Measurements from ENCODE around the gene SLC12A2.

SLC12A2 gene

GRCh38 chr5:128236334-128236733, 152.8 kb downstream of the SLC12A2 start:
- H4K8ac ChIP-seq (ENCODE audit: low read depth, low read length), result no peak overlapping the region
- no peaks in the 10 kb centered on the region for H3K36me3 ChIP-seq (ENCODE audit: control insufficient read depth, insufficient read depth, low read length)
- H4K5ac ChIP-seq (ENCODE audit: low read length), result no peak overlapping the region
- no peak for DNase-seq
- no peak overlapping the region for H2AK5ac ChIP-seq (ENCODE audit: low read length)
- H2BK5ac ChIP-seq (ENCODE audit: low read length), result no peak overlapping the region
- no peak overlapping the region for H2BK120ac ChIP-seq (ENCODE audit: low read depth, low read length)
- WGBS (ENCODE audit: extremely low coverage, insufficient coverage, low lambda C conversion rate), result no CpG with 5 or more reads among the region's 7 CpGs
- H3K23ac ChIP-seq (ENCODE audit: low read length), result no peak overlapping the region
- H3K79me1 ChIP-seq (ENCODE audit: low read length), result no peaks in the 10 kb centered on the region
- no peaks in the 10 kb centered on the region for H3K27me3 ChIP-seq (ENCODE audit: insufficient read depth, low read length, poor library complexity)
- no peak overlapping the region for H3K4ac ChIP-seq (ENCODE audit: low read depth, low read length)
- H3K4me1 ChIP-seq (ENCODE audit: control insufficient read depth, low read depth, low read length), result no peaks in the 10 kb centered on the region
- H3K18ac ChIP-seq (ENCODE audit: low read length), result no peak overlapping the region
- no peak overlapping the region for H3K56ac ChIP-seq (ENCODE audit: low read length)
- no peak overlapping the region for H3K4me3 ChIP-seq (ENCODE audit: low read length)
- no peak overlapping the region for H3K4me2 ChIP-seq (ENCODE audit: low read length)
- no peak overlapping the region for H3K9ac ChIP-seq (ENCODE audit: low read length)
- H2BK15ac ChIP-seq (replicated peaks; ENCODE audit: low read depth), result no peak overlapping the region
- no peaks in the 10 kb centered on the region for H3K79me2 ChIP-seq (ENCODE audit: control insufficient read depth, insufficient read depth, low read length)
- H3K27ac ChIP-seq (ENCODE audit: low read depth, low read length), result no peak overlapping the region

GRCh38 chr5:128237000-128237399, 153.4 kb downstream of the SLC12A2 start:
- Histone ChIP-seq H3K4ac (ENCODE audit: low read depth, low read length) (no peak overlapping the region), H3K79me2 (ENCODE audit: control insufficient read depth, insufficient read depth, low read length) (no peaks in the 10 kb centered on the region), H3K18ac (ENCODE audit: low read length) (no peak overlapping the region), H2BK120ac (ENCODE audit: low read depth, low read length) (no peak overlapping the region), H3K36me3 (ENCODE audit: control insufficient read depth, insufficient read depth, low read length) (no peaks in the 10 kb centered on the region), H2AK5ac (ENCODE audit: low read length) (no peak overlapping the region), H3K4me2 (ENCODE audit: low read length) (no peak overlapping the region), H3K27ac (ENCODE audit: low read depth, low read length) (no peak overlapping the region), H3K9ac (ENCODE audit: low read length) (no peak overlapping the region), H3K4me3 (ENCODE audit: low read length) (no peak overlapping the region), H3K79me1 (ENCODE audit: low read length) (no peaks in the 10 kb centered on the region), H3K4me1 (ENCODE audit: control insufficient read depth, low read depth, low read length) (no peaks in the 10 kb centered on the region), H2BK15ac (replicated peaks; ENCODE audit: low read depth) (no peak overlapping the region), H2BK5ac (ENCODE audit: low read length) (no peak overlapping the region), H4K8ac (ENCODE audit: low read depth, low read length) (no peak overlapping the region), H3K27me3 (ENCODE audit: insufficient read depth, low read length, poor library complexity) (no peaks in the 10 kb centered on the region), H3K23ac (ENCODE audit: low read length) (no peak overlapping the region), H4K5ac (ENCODE audit: low read length) (no peak overlapping the region), H3K56ac (ENCODE audit: low read length) (no peak overlapping the region)
- no CpG with 5 or more reads among the region's 2 CpGs for WGBS (ENCODE audit: extremely low coverage, insufficient coverage, low lambda C conversion rate)
- DNase-seq, result no peak

- H3K23ac ChIP-seq (ENCODE audit: low read length), result no peak overlapping the region
- H3K79me2 ChIP-seq (ENCODE audit: control insufficient read depth, insufficient read depth, low read length), result no peaks in the 10 kb centered on the region
- no peak overlapping the region for H3K4me3 ChIP-seq (ENCODE audit: low read length)
- H2BK120ac ChIP-seq (ENCODE audit: low read depth, low read length), result no peak overlapping the region
- no peak overlapping the region for H4K5ac ChIP-seq (ENCODE audit: low read length)
- no CpG with 5 or more reads among the region's 8 CpGs for WGBS (ENCODE audit: extremely low coverage, insufficient coverage, low lambda C conversion rate)
- no peak overlapping the region for H3K18ac ChIP-seq (ENCODE audit: low read length)
- no peak overlapping the region for H3K56ac ChIP-seq (ENCODE audit: low read length)
- H3K27ac ChIP-seq (ENCODE audit: low read depth, low read length), result no peak overlapping the region
- H3K4me1 ChIP-seq (ENCODE audit: control insufficient read depth, low read depth, low read length), result no peaks in the 10 kb centered on the region
- no peak for DNase-seq
- H3K9ac ChIP-seq (ENCODE audit: low read length), result no peak overlapping the region
- no peaks in the 10 kb centered on the region for H3K79me1 ChIP-seq (ENCODE audit: low read length)
- H3K4me2 ChIP-seq (ENCODE audit: low read length), result no peak overlapping the region
- no peak overlapping the region for H3K4ac ChIP-seq (ENCODE audit: low read depth, low read length)
- no peaks in the 10 kb centered on the region for H3K27me3 ChIP-seq (ENCODE audit: insufficient read depth, low read length, poor library complexity)
- H3K36me3 ChIP-seq (ENCODE audit: control insufficient read depth, insufficient read depth, low read length), result no peaks in the 10 kb centered on the region
- H2AK5ac ChIP-seq (ENCODE audit: low read length), result no peak overlapping the region
- H2BK15ac ChIP-seq (replicated peaks; ENCODE audit: low read depth), result no peak overlapping the region
- no peak overlapping the region for H4K8ac ChIP-seq (ENCODE audit: low read depth, low read length)
- H2BK5ac ChIP-seq (ENCODE audit: low read length), result no peak overlapping the region
These were observed 154.0 kb downstream of the SLC12A2 start for GRCh38 chr5:128237546-128237945.
